NCI-H1930 (cell line): Measurements from ENCODE around the gene USP12.
"Not testable (repeated sequence)": the region's sequence is repeated elsewhere in the genome, so short reads cannot be mapped to it uniquely, and the experiment has no call there.

ENCODE experiments used
- DNase-seq, 2 experiments: peaks; one replicate each; lab custom pipeline; 2025; lab: John Stamatoyannopoulos, UW

Gene USP12

DNA sequence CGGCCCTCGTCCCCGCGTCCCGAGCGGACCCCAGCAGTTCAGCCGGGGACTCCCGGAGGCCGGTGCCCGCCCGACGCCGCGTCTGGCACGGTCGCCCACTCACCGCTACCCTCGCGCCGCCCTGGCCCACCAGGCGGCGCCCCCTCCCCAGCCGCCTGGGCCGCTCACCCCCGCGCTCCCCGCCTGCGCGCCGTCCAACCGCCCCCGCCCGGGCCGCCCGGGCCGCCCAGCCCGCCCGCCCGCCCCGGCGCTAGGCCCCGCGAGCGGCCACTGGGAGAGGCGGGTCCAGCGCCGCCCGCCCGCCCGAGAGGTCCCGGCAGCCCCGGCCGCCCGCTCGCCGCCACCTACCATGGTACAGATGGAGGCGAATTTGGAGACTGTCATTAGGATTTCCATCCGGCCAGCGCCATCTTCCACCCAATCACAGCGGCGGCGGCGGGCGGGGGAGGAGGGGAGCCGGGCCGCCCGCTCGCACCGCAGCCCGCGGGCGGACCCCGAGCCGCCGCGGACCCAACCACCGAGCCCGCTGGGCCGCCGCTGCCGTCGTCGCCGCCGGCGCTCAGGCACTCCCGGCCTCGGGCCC lies at the start of gene USP12:
Gene USP12, minus strand, starts transcription at position 568 of the 583 bp plus-strand sequence. Its CDS starts 172 bp downstream, at position 396.
- peak; percentile 58 to 66 for DNase-seq

DNA sequence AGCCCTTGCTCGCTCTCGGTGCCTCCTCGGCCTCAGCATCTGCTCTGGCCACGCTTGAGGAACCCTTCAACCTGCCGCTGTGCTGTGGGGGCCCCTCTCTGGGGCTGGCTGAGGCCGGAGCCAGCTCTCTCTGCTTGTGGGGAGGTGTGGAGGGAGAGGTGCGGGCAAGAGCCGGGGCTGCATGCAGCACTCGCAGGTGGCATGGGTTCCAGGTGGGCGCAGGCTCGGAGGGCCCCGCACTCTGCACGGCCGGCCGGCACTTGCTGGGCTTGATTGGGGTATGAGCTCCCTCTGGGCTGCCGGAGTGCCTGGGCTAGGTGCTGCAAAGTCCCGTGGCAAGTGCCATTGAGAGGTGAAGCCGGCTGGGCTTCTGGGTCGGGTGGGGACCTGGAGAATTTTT lies 48.0 kb upstream of the USP12 start:
- no peak for DNase-seq

DNA sequence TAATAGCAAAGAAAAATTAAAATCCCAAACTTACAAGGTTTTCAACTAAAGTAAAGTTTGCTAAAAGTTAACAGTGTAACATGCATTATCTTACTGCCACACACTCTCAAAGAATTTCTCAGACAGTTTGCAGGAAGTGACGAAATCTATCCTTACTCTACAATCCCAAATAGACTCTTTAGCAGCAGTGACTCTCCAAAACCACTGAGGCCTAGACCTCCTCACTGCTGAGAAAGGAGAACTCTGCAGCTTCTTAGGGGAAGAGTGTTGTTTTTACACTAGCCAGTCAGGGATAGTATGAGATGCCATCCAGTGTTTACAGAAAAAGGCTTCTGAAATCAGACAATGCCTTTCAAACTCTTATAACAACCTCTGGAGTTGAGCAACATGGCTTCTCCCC lies 47.2 kb upstream of the USP12 start:
- not testable (repeated sequence) for DNase-seq

GRCh38 chr13:27217791-27218190 lies 46.2 kb upstream of the USP12 start:
- not testable (repeated sequence) for DNase-seq

GRCh38 chr13:27213386-27213785 lies 41.8 kb upstream of the USP12 start:
- not testable (repeated sequence) for DNase-seq

- DNase-seq: no peak
These were observed 40.3 kb upstream of the USP12 start for GRCh38 chr13:27211771-27212364.

DNA sequence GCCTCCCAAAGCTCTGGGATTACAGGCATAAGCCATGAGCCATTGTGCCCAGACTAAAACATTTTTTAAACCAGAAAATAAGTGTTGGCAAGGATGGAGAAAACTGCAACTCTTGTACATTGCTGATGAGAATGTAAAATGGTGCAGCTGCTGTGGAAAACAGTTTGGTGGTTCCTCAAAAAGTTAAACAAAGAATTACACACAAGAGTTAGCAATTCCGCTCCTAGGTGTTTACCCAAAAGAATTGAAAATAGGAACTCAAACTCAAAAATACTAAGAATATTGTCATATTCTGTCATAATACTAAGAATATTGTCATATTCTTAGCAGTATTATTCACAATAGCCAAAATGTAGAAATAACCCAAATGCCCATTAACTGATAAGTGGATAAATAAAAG lies 39.7 kb upstream of the USP12 start:
- no peak for DNase-seq

GRCh38 chr13:27208514-27208913 lies 36.9 kb upstream of the USP12 start:
- DNase-seq: no peak

DNA sequence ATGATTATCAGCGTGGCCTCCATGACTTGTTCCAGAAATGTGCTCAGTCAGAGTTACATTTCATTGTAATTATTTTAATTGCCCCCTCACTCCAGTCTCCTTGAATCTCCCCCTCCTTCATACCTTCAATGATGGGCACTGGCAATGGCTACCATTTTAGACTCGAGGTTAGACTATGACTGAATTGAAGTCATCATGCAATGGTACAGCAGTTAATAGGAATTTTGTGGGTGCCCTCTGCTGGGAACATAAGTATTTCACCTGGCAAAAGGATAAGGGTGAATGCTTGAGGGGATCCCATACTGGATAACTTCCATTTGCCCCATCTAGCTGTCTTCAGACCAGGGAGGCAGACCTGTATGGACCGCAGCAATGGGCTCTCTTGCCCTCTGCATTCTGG lies 32.2 kb upstream of the USP12 start:
- no peak for DNase-seq

- no peak for DNase-seq
These were observed 31.6 kb upstream of the USP12 start for GRCh38 chr13:27203186-27203585.

DNA sequence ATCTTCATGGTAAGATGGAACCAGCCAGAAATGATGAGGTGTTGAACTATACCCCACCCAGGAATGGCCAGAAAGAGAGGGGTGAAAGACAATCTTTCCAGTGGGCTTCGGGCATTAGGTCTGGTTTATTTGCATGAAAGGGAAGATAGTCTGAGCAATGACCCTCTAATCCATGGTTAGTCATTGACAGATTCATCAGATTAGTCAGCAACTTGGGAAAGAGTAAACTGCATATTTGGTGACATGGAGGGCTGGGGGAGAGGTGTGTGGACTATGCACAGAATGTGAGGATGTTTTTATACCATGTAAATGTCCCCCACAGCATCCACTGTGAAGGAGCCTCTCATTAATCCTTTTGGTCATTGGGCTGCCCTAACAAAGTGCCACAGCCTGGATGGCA lies 30.1 kb upstream of the USP12 start:
- no peak for DNase-seq

DNA sequence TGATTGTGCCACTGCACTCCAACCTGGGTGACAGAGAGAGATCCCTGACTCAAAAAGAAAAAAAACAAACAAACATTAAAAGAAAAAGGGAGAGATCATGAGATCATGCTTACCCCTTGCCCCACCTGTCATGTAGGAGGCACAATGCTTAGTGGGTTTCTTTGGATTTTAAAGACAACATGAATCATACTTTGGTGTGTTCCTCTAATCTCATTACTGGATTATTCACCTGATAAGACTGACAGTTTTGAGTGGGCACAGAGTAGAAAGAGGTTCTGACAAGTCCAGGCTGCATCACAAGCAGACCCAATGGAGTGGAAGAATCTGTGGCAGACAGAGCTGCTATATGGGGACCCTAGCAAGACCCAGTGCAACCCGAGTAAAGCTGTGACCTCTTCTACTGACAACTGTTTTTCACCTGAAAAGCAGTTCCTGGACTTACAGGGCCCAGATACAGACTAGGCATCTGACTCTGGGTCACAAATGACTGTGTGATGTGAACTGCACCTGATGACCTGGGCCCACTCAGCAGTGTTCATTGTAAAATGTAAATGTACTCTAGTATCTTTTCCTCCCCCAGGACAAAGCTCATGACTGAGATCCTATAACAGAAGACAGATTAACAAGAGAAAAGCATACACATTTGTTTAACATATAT lies 28.9 kb upstream of the USP12 start:
- DNase-seq: no peak

- no peak for DNase-seq
These were observed 28.1 kb upstream of the USP12 start for GRCh38 chr13:27199696-27200095.

DNA sequence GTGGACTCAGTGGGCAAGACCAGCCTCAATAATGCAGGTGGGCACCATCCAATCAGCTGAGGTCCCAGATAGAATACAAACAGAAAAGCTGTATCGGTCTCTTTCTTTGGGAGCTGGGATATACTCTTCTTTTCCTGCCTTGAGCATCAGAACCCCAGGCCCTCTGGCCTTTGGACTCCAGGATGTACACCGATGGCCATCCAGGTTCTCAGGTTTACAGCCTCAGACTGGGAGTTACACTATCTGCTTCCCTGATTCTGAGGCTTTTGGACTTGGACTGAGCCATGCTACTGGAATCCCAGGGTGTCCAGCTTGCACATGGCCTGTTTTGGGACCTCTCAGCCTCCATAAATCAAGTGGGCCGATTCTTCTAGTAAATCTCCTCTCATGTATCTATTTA lies 27.6 kb upstream of the USP12 start:
- DNase-seq: no peak

- no peak for DNase-seq
These were observed 23.5 kb upstream of the USP12 start for GRCh38 chr13:27194895-27195764.

DNA sequence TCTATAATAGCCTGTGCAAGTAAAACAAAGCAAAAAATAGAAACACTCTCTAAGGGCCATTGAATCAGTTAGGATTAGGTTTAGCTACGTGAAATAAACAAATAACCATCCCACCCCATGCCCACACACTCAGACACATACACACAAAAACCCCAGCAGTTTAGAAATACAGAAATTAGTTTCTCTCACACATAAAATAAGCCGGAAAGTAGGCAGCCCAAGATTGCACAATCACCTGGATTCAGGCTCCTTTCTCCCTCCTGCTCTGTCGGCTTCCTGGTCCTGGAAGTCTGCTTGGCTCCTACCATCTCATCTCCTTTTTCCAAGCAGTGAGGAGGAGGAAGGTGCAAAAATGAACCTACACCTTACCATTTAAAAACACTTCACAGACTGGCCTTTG lies 22.6 kb upstream of the USP12 start:
- DNase-seq: no peak

DNA sequence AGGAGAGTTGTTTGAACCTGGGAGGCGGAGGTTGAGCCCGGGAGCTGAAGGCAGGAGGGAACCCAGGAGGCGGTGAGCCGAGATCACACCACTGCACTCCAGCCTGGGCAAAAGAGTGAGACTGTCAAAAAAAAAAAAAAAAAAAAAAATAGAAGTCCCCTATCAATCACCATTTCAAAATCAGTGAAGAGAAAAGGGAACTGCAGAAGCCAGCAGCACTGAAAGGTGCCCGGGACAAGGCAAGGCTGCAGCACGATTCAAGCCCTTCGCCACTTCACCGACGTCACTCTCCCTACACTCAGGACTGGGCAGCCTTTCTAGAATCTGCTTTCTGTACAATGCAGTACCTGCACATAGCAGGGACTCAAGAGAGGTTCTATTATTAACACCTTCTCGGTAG lies 21.9 kb upstream of the USP12 start:
- no peak for DNase-seq

DNA sequence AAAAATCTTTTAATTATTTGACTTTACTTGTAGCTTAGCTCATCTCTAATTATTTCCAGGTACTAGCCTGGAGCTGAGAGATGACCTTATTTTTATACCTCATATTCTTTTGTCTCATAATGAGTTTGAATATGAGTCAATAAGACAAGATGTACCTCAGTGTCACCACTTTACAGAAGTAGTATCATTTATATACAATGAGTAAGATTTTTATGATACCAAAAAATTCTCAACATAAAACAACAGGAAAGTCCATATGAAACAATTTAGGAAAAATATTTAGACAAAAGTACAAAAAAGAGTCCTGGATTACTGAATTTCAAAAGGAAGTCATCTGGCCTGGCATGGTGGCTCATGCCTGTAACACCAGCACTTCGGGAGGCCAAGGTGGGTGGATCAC lies 21.4 kb upstream of the USP12 start:
- no peak for DNase-seq

DNA sequence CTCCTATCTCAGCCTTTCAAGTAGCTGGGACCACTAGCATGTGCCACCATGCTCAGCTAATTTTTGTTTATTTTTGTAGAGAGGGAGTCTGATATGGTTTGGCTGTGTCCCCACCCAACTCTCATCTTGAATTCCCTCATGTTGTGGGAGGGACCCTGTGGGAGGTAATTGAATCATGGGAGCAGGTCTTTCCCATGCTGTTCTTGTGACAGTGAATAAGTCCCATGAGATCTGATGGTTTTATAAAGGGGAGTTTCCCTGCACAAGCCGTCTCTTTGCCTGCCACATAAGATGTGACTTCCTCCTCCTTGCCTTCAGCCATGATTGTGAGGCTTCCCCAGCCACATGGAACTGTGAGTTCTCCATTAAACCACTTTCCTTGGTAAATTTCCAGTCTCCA lies 20.8 kb upstream of the USP12 start:
- not testable (repeated sequence) for DNase-seq

GRCh38 chr13:27189192-27189591 lies 17.6 kb upstream of the USP12 start:
- no peak for DNase-seq

DNA sequence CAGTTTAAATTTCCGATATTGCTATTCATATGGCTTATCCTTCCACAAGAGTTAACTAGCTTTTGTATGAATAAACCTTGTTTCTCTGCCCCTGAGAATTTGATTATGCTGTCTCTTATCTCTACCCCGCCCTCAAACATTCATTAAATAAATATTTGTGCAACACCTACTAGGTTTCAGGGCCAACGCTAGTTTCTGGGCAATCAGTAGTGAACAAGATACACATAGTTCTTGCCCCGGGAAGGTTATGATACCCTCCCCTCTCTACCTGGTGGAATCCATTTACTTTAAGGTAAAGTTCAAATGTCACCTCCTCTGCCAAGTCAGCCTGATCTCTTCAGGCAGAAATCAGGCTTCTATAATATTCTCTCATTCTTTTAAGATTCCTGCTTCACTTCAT lies 16.6 kb upstream of the USP12 start:
- DNase-seq: no peak

GRCh38 chr13:27186295-27186694 lies 14.7 kb upstream of the USP12 start:
- DNase-seq: no peak
